HUES6 (cell line): ENCODE data around the gene BTBD9.

Source experiments
- H3K27ac ChIP-seq: 2 replicates; pipeline ENCODE4 v1.7.0; 2013; ENCODE audit warnings: low read depth, mild to moderate bottlenecking, low read length, inconsistent platforms
- H3K27me3 ChIP-seq: 2 replicates; pipeline ENCODE4 v1.6.1; 2013; ENCODE audit warnings: low read length; ENCODE audit not compliant: control insufficient read depth, insufficient read depth
- H3K36me3 ChIP-seq: 2 replicates; pipeline ENCODE4 v1.6.1; 2013; ENCODE audit warnings: low read length; ENCODE audit not compliant: control insufficient read depth, insufficient read depth
- H3K4me1 ChIP-seq: 2 replicates; pipeline ENCODE4 v1.6.1; 2013; ENCODE audit warnings: low read length; ENCODE audit not compliant: control insufficient read depth, insufficient read depth
- H3K4me3 ChIP-seq: 2 replicates; pipeline ENCODE4 v1.5.1; 2013; ENCODE audit warnings: low read depth, low read length
- H3K9ac ChIP-seq: one replicate; pipeline ENCODE4 v1.6.1; 2013; ENCODE audit warnings: mild to moderate bottlenecking, low read length
- H3K9me3 ChIP-seq: 2 replicates; pipeline ENCODE4 v1.6.1; 2013; ENCODE audit warnings: low read depth, low read length; ENCODE audit not compliant: control insufficient read depth, insufficient read depth

The BTBD9 gene

GRCh38 chr6:38185752-38186151 is 454.0 kb downstream of the BTBD9 start:
- no peak overlapping the region for H3K9ac ChIP-seq
- no peak overlapping the region for H3K27ac ChIP-seq
- H3K36me3 ChIP-seq, result no peaks in the 10 kb centered on the region
- H3K4me1 ChIP-seq, result peaks cover 7% of the 10 kb centered on the region
- no peaks in the 10 kb centered on the region for H3K27me3 ChIP-seq
- no peak overlapping the region for H3K4me3 ChIP-seq
- no peaks in the 10 kb centered on the region for H3K9me3 ChIP-seq

GRCh38 chr6:38185244-38185643 is 454.5 kb downstream of the BTBD9 start:
- H3K36me3 ChIP-seq, result no peaks in the 10 kb centered on the region
- H3K9me3 ChIP-seq, result no peaks in the 10 kb centered on the region
- H3K4me1 ChIP-seq, result peaks cover 7% of the 10 kb centered on the region
- H3K4me3 ChIP-seq, result no peak overlapping the region
- no peaks in the 10 kb centered on the region for H3K27me3 ChIP-seq
- H3K27ac ChIP-seq, result no peak overlapping the region
- no peak overlapping the region for H3K9ac ChIP-seq

- Histone ChIP-seq H3K9ac (no peak overlapping the region), H3K27me3 (no peaks in the 10 kb centered on the region), H3K4me1 (peaks cover 7% of the 10 kb centered on the region), H3K36me3 (no peaks in the 10 kb centered on the region), H3K9me3 (no peaks in the 10 kb centered on the region), H3K4me3 (no peak overlapping the region), H3K27ac (no peak overlapping the region)
These were observed 455.1 kb downstream of the BTBD9 start for GRCh38 chr6:38184585-38185080.

GRCh38 chr6:38183856-38184584 is 455.7 kb downstream of the BTBD9 start:
- Histone ChIP-seq H3K4me3 (no peak overlapping the region), H3K36me3 (no peaks in the 10 kb centered on the region), H3K27me3 (no peaks in the 10 kb centered on the region), H3K9ac (no peak overlapping the region), H3K4me1 (peaks cover 7% of the 10 kb centered on the region), H3K9me3 (no peaks in the 10 kb centered on the region), H3K27ac (no peak overlapping the region)

- H3K4me1 ChIP-seq, result peaks cover 10% of the 10 kb centered on the region
- no peak overlapping the region for H3K4me3 ChIP-seq
- no peaks in the 10 kb centered on the region for H3K36me3 ChIP-seq
- no peaks in the 10 kb centered on the region for H3K9me3 ChIP-seq
- no peak overlapping the region for H3K9ac ChIP-seq
- H3K27ac ChIP-seq, result no peak overlapping the region
- no peaks in the 10 kb centered on the region for H3K27me3 ChIP-seq
These were observed 457.3 kb downstream of the BTBD9 start for GRCh38 chr6:38182426-38182825.

- Histone ChIP-seq H3K4me1 (peaks cover 13% of the 10 kb centered on the region; the same call in 1 of the 2 replicates), H3K27ac (no peak overlapping the region), H3K9me3 (no peaks in the 10 kb centered on the region), H3K9ac (no peak overlapping the region), H3K4me3 (no peak overlapping the region), H3K36me3 (no peaks in the 10 kb centered on the region), H3K27me3 (no peaks in the 10 kb centered on the region)
These were observed 459.1 kb downstream of the BTBD9 start for GRCh38 chr6:38180586-38180985.

- Histone ChIP-seq H3K4me3 (no peak overlapping the region), H3K4me1 (peaks cover 13% of the 10 kb centered on the region; the same call in 1 of the 2 replicates), H3K27me3 (no peaks in the 10 kb centered on the region), H3K9ac (no peak overlapping the region), H3K27ac (no peak overlapping the region), H3K9me3 (no peaks in the 10 kb centered on the region), H3K36me3 (no peaks in the 10 kb centered on the region)
These were observed 459.8 kb downstream of the BTBD9 start for GRCh38 chr6:38179794-38180430.

- Histone ChIP-seq H3K9ac (no peak overlapping the region), H3K36me3 (no peaks in the 10 kb centered on the region), H3K4me3 (no peak overlapping the region), H3K4me1 (peaks cover 13% of the 10 kb centered on the region; the same call in 1 of the 2 replicates), H3K9me3 (no peaks in the 10 kb centered on the region), H3K27ac (no peak overlapping the region), H3K27me3 (no peaks in the 10 kb centered on the region)
These were observed 460.4 kb downstream of the BTBD9 start for GRCh38 chr6:38179300-38179699.

- Histone ChIP-seq H3K36me3 (no peaks in the 10 kb centered on the region), H3K27me3 (no peaks in the 10 kb centered on the region), H3K27ac (no peak overlapping the region), H3K9ac (no peak overlapping the region), H3K4me3 (no peak overlapping the region), H3K4me1 (peaks cover 13% of the 10 kb centered on the region; the same call in 1 of the 2 replicates), H3K9me3 (no peaks in the 10 kb centered on the region)
These were observed 461.2 kb downstream of the BTBD9 start for GRCh38 chr6:38178584-38178886.

GRCh38 chr6:38177882-38178583 is 461.7 kb downstream of the BTBD9 start:
- Histone ChIP-seq H3K27me3 (no peaks in the 10 kb centered on the region), H3K9me3 (no peaks in the 10 kb centered on the region), H3K36me3 (no peaks in the 10 kb centered on the region), H3K27ac (no peak overlapping the region), H3K4me1 (peaks cover 13% of the 10 kb centered on the region; the same call in 1 of the 2 replicates), H3K9ac (no peak overlapping the region), H3K4me3 (no peak overlapping the region)
